ENCODE data around the gene RASAL1. TPM values are rescaled to one million over a fixed set of nuclear protein-coding genes. Genes with fewer than 3 reads are reported as not detected.

The RASAL1 gene
- total and polyA plus RNA-seq, 2 experiments from 2014 or later, result not detected

DNA sequence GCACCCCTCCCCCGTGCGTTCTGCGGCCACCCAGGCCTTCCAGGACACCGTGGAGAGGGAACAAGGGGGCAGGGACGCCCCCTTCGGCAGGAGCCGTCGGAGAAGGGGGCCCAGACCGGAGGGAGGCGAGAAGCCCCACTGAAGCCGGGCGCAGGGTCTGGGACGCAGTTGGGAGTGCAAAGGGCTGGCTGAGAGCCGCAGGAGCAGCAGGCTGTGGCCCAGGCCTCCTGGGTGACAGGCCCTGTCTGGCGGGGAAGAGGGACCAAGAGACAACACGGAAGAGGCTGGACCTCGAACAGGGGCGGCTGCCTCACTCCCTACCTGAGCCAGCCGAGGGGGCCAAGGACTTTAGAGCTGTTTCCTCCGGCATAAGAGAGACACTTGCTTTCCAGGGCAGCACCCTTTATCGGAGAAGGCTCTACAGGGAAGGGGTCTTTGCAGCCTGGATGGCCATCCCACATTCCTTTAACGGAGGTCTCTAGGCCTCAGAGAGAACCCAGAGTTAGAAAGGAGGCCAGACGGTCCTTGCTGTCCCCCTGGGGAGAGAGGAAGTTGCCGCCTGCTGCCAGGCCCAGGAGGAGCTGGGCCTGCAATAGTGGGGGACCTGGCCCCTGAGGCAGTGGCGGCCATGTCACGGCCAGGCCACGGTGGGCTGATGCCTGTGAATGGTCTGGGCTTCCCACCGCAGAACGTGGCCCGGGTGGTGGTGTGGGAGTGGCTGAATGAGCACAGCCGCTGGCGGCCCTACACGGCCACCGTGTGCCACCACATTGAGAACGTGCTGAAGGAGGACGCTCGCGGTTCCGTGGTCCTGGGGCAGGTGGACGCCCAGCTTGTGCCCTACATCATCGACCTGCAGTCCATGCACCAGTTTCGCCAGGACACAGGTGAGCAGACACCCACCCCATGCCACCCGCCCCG is 77.7 kb downstream of the RASAL1 start:
- no peak overlapping the region for H3K9ac ChIP-seq
- no peak for DNase-seq

DNA sequence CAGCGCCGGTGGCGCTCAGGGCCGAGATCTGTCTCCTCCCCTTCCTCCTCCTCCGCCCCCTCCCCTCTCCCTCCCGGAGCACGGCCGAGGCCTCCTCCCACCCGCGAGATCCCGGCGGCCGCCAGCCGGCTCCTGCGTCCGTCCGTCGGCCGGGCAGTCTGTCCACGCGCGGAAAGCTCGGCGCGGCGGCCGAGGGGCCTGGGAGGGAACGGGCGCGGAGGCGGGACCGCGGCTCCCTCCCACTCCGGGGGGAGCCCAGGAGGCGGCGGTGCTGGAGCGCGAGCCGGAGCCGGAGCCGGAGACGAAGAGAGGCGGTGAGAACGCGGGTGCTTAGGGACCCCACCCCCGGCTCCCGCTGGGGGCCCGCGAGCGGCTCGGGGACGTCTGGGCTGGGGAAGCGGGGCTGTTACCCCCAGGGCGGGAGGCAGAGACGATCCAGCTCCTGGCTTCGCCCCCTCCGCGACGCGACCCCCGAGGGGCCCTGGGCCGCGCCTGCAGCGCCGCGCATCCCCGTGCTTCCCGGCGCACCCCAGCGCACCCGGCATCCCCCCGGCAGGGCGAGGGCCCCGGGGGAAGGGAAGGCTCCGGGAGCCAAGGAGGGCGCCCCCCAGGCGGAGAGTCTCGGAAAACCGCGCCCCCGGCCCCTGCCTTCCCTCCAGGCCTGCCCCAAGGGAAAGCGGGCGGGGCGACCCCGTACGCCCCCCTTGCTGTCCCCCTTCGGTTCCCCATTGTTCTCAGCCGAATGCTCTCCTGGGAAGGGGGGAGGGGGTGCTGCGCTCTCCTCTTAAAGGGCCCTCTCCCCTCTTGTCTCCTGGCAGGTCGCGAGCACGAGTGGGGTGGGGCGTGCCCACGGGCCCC is 78.7 kb downstream of the RASAL1 start, which contains the start of gene DTX1:
Gene DTX1, plus strand, starts transcription at position 100 of the 858 bp plus-strand sequence. CDS start 1,463 bp downstream, outside the sequence.
- WGBS, 2 experiments (ENCODE audit: low coverage in 1 of 2, low lambda C conversion rate in 2 of 2, missing lambda C conversion rate in 2 of 2), result 2% methylated on average over 38 to 41 of the region's 94 CpGs
- Histone ChIP-seq H2AFZ (peak within 1 kb of the TSS; percentile 48; the same call in 1 of the 2 replicates), H3K27ac (no peak within 1 kb of the TSS), H3K9me2 (ENCODE audit: insufficient read depth) (no peaks in the 10 kb centered on the region), H3K4me2 (ENCODE audit: unreplicated experiment) (no peak within 1 kb of the TSS), H3K79me2 (ENCODE audit: insufficient read depth) (no peaks in the 10 kb centered on the region), H3K9ac (no peak within 1 kb of the TSS; the same call in 1 of the 2 replicates), H3K4me1 (ENCODE audit: insufficient read depth) (no peaks in the 10 kb centered on the region), H3K4me3 (peak within 1 kb of the TSS; percentile 46), H3F3A (ENCODE audit: insufficient read depth) (no peaks in the 10 kb centered on the region), H4K20me1 (ENCODE audit: insufficient read depth) (no peaks in the 10 kb centered on the region), H3K36me3 (ENCODE audit: low read depth) (no peaks in the 10 kb centered on the region), H3K9me3 (ENCODE audit: low read depth) (no peaks in the 10 kb centered on the region), H3K27me3 (replicated peaks; ENCODE audit: insufficient read depth) (peaks cover 39% of the 10 kb centered on the region)
- in situ Hi-C loops (cut with MboI), result no loop called here
- TF ChIP-seq EZH2phosphoT487 (IDR thresholded peaks at IDR 0.05; ENCODE audit: insufficient read depth, low read depth), result no peak
- no peak for TF ChIP-seq EZH2 (IDR thresholded peaks at IDR 0.05; ENCODE audit: insufficient read depth, poor library complexity, severe bottlenecking)
- peak; percentile 28 for DNase-seq

More for the DNA sequence above, 77.7 kb downstream of the RASAL1 start:
- no peaks in the 10 kb centered on the region for H3K4me1 ChIP-seq (ENCODE audit: insufficient read depth)
- H3K79me2 ChIP-seq (ENCODE audit: insufficient read depth), result no peaks in the 10 kb centered on the region
- no peaks in the 10 kb centered on the region for H3K36me3 ChIP-seq (ENCODE audit: low read depth)
- TF ChIP-seq EZH2 (IDR thresholded peaks at IDR 0.05; ENCODE audit: insufficient read depth, poor library complexity, severe bottlenecking), result no peak
- no peak for TF ChIP-seq EZH2phosphoT487 (IDR thresholded peaks at IDR 0.05; ENCODE audit: insufficient read depth, low read depth)
- no peak overlapping the region for H2AFZ ChIP-seq
- WGBS, 2 experiments (ENCODE audit: low coverage in 1 of 2, low lambda C conversion rate in 2 of 2, missing lambda C conversion rate in 2 of 2), result 52 to 57% methylated on average over 34 to 44 of the region's 44 CpGs
- no peak overlapping the region for H3K4me2 ChIP-seq (ENCODE audit: unreplicated experiment)
- no peak overlapping the region for H3K27ac ChIP-seq
- H3K9me3 ChIP-seq (ENCODE audit: low read depth), result no peaks in the 10 kb centered on the region
- in situ Hi-C loops (cut with MboI), result no loop called here
- no peak overlapping the region for H3K4me3 ChIP-seq
- H4K20me1 ChIP-seq (ENCODE audit: insufficient read depth), result no peaks in the 10 kb centered on the region
- peaks cover 39% of the 10 kb centered on the region for H3K27me3 ChIP-seq (replicated peaks; ENCODE audit: insufficient read depth)
- no peaks in the 10 kb centered on the region for H3F3A ChIP-seq (ENCODE audit: insufficient read depth)
- H3K9me2 ChIP-seq (ENCODE audit: insufficient read depth), result no peaks in the 10 kb centered on the region

DNA sequence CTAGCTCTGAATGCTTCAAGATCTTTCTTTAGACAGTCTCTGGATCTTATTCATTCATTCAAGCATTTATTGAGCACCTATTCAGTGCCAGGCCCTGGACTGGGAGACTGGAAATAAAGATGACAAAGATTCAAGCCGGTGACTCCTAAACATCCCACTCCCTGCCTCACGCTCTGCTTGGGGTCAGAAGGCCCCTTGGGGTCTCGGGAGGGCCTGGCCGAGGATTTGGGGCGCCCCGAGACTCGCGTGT is 79.3 kb downstream of the RASAL1 start:
- H3K79me2 ChIP-seq (ENCODE audit: insufficient read depth), result no peaks in the 10 kb centered on the region
- no peaks in the 10 kb centered on the region for H3F3A ChIP-seq (ENCODE audit: insufficient read depth)
- no peak overlapping the region for H3K27ac ChIP-seq
- H3K9me2 ChIP-seq (ENCODE audit: insufficient read depth), result no peaks in the 10 kb centered on the region
- H4K20me1 ChIP-seq (ENCODE audit: insufficient read depth), result no peaks in the 10 kb centered on the region
- H3K9ac ChIP-seq, result no peak overlapping the region; the same call in 1 of the 2 replicates
- no peak for TF ChIP-seq EZH2 (IDR thresholded peaks at IDR 0.05; ENCODE audit: insufficient read depth, poor library complexity, severe bottlenecking)
- TF ChIP-seq EZH2phosphoT487 (IDR thresholded peaks at IDR 0.05; ENCODE audit: insufficient read depth, low read depth), result no peak
- no peaks in the 10 kb centered on the region for H3K4me1 ChIP-seq (ENCODE audit: insufficient read depth)
- WGBS, 2 experiments (ENCODE audit: low coverage in 1 of 2, low lambda C conversion rate in 2 of 2, missing lambda C conversion rate in 2 of 2), result 1% methylated on average over 7 to 8 of the region's 8 CpGs
- H3K27me3 ChIP-seq (replicated peaks; ENCODE audit: insufficient read depth), result peaks cover 39% of the 10 kb centered on the region
- no peak overlapping the region for H3K4me2 ChIP-seq (ENCODE audit: unreplicated experiment)
- no peak for DNase-seq
- no peaks in the 10 kb centered on the region for H3K36me3 ChIP-seq (ENCODE audit: low read depth)
- peak overlapping the region; percentile 46; the same call in 1 of the 2 replicates for H3K4me3 ChIP-seq
- H2AFZ ChIP-seq, result no peak overlapping the region
- in situ Hi-C loops (cut with MboI), result no loop called here
- H3K9me3 ChIP-seq (ENCODE audit: low read depth), result no peaks in the 10 kb centered on the region

DNA sequence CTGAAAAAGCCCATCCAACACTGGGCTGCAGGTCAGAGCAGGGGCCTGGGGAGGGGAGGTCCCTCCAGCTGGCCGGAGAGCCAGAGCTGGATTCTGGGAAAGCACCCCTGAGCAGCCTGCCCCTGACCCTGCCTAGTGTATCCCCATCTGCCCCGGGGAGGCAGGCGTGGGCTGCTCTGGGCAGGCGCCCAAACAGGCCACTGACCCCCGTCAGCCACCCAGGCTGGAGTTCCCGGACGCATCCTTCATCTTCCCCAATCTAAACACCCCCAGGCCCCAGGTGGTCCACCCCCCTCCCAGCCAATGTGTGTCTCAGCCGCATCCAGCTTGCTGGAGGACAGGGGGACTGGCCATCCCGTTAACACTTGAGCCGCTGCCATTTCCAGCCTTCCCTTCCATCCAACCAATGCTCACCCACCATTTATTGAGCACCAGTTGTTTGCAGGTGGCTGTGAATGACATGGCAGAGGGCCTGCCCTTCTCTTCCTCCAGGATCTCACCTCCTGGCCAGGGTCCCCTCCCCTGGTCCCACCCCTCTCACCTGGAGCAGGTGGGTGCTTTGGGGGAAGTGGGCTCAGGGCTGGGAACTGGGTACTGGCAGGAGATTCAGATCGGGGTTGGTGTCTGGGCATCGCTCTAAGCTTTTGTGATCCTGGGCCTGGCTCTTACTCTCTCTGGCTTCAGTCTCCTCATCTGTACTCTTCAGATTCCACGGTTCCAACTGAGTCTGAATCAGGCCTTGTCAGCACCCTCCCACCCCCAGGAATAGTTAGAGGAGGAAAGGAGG is 79.8 kb downstream of the RASAL1 start:
- 25 to 32% methylated on average over 7 to 13 of the region's 13 CpGs for WGBS, 2 experiments (ENCODE audit: low coverage in 1 of 2, low lambda C conversion rate in 2 of 2, missing lambda C conversion rate in 2 of 2)
- no peak overlapping the region for H3K9ac ChIP-seq

More for the DNA sequence above, 79.8 kb downstream of the RASAL1 start:
- no peak overlapping the region for H2AFZ ChIP-seq
- no peaks in the 10 kb centered on the region for H3K9me2 ChIP-seq (ENCODE audit: insufficient read depth)
- H3K27ac ChIP-seq, result no peak overlapping the region
- no peaks in the 10 kb centered on the region for H3F3A ChIP-seq (ENCODE audit: insufficient read depth)
- H4K20me1 ChIP-seq (ENCODE audit: insufficient read depth), result no peaks in the 10 kb centered on the region
- H3K27me3 ChIP-seq (replicated peaks; ENCODE audit: insufficient read depth), result peaks cover 39% of the 10 kb centered on the region
- H3K4me2 ChIP-seq (ENCODE audit: unreplicated experiment), result no peak overlapping the region
- in situ Hi-C loops (cut with MboI), result no loop called here
- H3K79me2 ChIP-seq (ENCODE audit: insufficient read depth), result no peaks in the 10 kb centered on the region
- H3K4me1 ChIP-seq (ENCODE audit: insufficient read depth), result no peaks in the 10 kb centered on the region
- no peaks in the 10 kb centered on the region for H3K9me3 ChIP-seq (ENCODE audit: low read depth)
- H3K36me3 ChIP-seq (ENCODE audit: low read depth), result no peaks in the 10 kb centered on the region
- TF ChIP-seq EZH2 (IDR thresholded peaks at IDR 0.05; ENCODE audit: insufficient read depth, poor library complexity, severe bottlenecking) (peak; percentile 73), EZH2phosphoT487 (IDR thresholded peaks at IDR 0.05; ENCODE audit: insufficient read depth, low read depth) (no peak)
- no peak overlapping the region for H3K4me3 ChIP-seq
- DNase-seq, result no peak
